ELR (cell line): ENCODE data around the gene RNU6-9.
"Not testable (repeated sequence)": the region's sequence is repeated elsewhere in the genome, so short reads cannot be mapped to it uniquely, and the experiment has no call there.

Source experiments
- DNase-seq: peaks from one replicate; pipeline ENCODE4 v3.0.0-alpha.2; 2015; ENCODE audit warnings: low read depth

The RNU6-9 gene

GRCh38 chr19:861756-862580 lies 31.3 kb upstream of the RNU6-9 start:
- DNase-seq: peak; percentile 38

GRCh38 chr19:862581-863314 lies 30.5 kb upstream of the RNU6-9 start:
- DNase-seq: peak; percentile 67

- no peak for DNase-seq
Observed at GRCh38 chr19:863315-863620, 30.0 kb upstream of the RNU6-9 start.

GRCh38 chr19:866769-867300 lies 26.4 kb upstream of the RNU6-9 start:
- no peak for DNase-seq

- no peak for DNase-seq
Observed at GRCh38 chr19:867301-867793, 25.9 kb upstream of the RNU6-9 start.

- no peak for DNase-seq
Observed at GRCh38 chr19:867855-868457, 25.3 kb upstream of the RNU6-9 start.

GRCh38 chr19:868458-869244 lies 24.6 kb upstream of the RNU6-9 start:
- no peak for DNase-seq

- peak; percentile 96 for DNase-seq
Observed at GRCh38 chr19:869245-870177, 23.8 kb upstream of the RNU6-9 start.

GRCh38 chr19:870314-870713 lies 23.0 kb upstream of the RNU6-9 start:
- DNase-seq: no peak

GRCh38 chr19:870963-871401 lies 22.3 kb upstream of the RNU6-9 start:
- no peak for DNase-seq

GRCh38 chr19:871446-872265 lies 21.6 kb upstream of the RNU6-9 start:
- no peak for DNase-seq

GRCh38 chr19:872266-872951 lies 20.9 kb upstream of the RNU6-9 start:
- DNase-seq: peak; percentile 57

- peak; percentile 59 for DNase-seq
Observed at GRCh38 chr19:873084-873483, 20.2 kb upstream of the RNU6-9 start.

- no peak for DNase-seq
Observed at GRCh38 chr19:873561-874041, 19.7 kb upstream of the RNU6-9 start.

- DNase-seq: no peak
Observed at GRCh38 chr19:875265-875879, 17.9 kb upstream of the RNU6-9 start.

- no peak for DNase-seq
Observed at GRCh38 chr19:876089-876488, 17.2 kb upstream of the RNU6-9 start.

- no peak for DNase-seq
Observed at GRCh38 chr19:876780-877314, 16.4 kb upstream of the RNU6-9 start.

- not testable (repeated sequence) for DNase-seq
Observed at GRCh38 chr19:877992-878660, 15.2 kb upstream of the RNU6-9 start.
